HepG2 (cell line): ENCODE data around the gene GLB1L. TPM values are rescaled to one million over a fixed set of nuclear protein-coding genes. Genes with fewer than 3 reads are reported as not detected.

Experiments used
- ATAD3A ChIP-seq: sonication (generic); formaldehyde crosslinking; IDR thresholded peaks from 2 replicates; pipeline ENCODE4 v1.4.0; 2020; ENCODE audit warnings: missing genetic modification reagents
- DBP ChIP-seq: sonication (generic); formaldehyde crosslinking; IDR thresholded peaks from 2 replicates; pipeline ENCODE4 v1.4.0; 2020; ENCODE audit warnings: missing genetic modification reagents; ENCODE audit errors: not compliant biosample characterization
- EHMT2 ChIP-seq: fragments of 200-600 bp; sonication (generic); IDR thresholded peaks from 2 replicates; pipeline ENCODE4 v1.7.0; 2017; ENCODE audit warnings: antibody characterized with exemption, low read depth, low read length, borderline replicate concordance
- KDM4B ChIP-seq: sonication (generic); formaldehyde crosslinking; IDR thresholded peaks from 2 replicates; pipeline ENCODE4 v1.4.0; 2020; ENCODE audit warnings: missing genetic modification reagents
- MTERF4 ChIP-seq: sonication (generic); formaldehyde crosslinking; IDR thresholded peaks from 2 replicates; pipeline ENCODE4 v1.8.0; 2023; ENCODE audit warnings: mild to moderate bottlenecking, missing genetic modification reagents
- NFKB2 ChIP-seq: sonication (generic); formaldehyde crosslinking; IDR thresholded peaks from 2 replicates; pipeline ENCODE4 v1.4.0; 2020; ENCODE audit warnings: missing genetic modification reagents, borderline replicate concordance
- RXRB ChIP-seq: IDR thresholded peaks from 2 replicates; pipeline ENCODE4 v1.6.1; 2016; ENCODE audit warnings: borderline replicate concordance, missing genetic modification reagents, missing compliant biosample characterization
- SP140L ChIP-seq: sonication (generic); formaldehyde crosslinking; IDR thresholded peaks from 2 replicates; pipeline ENCODE4 v1.4.0; 2020; ENCODE audit warnings: missing genetic modification reagents, borderline replicate concordance
- SRSF9 ChIP-seq: fragments of 200-400 bp; formaldehyde crosslinking; IDR thresholded peaks from 2 replicates; pipeline ENCODE4 v1.6.1; 2018; ENCODE audit warnings: borderline replicate concordance, mild to moderate bottlenecking, low read depth, low read length; ENCODE audit not compliant: insufficient read depth, poor library complexity, severe bottlenecking
- ZNF253 ChIP-seq: sonication (generic); formaldehyde crosslinking; IDR thresholded peaks from 2 replicates; pipeline ENCODE4 v1.8.0; 2022; ENCODE audit warnings: mild to moderate bottlenecking, missing genetic modification reagents, borderline replicate concordance
- ZNF256 ChIP-seq: sonication (generic); formaldehyde crosslinking; conservative IDR thresholded peaks from 2 replicates; pipeline ENCODE4 v1.4.0; 2020; ENCODE audit warnings: missing genetic modification reagents
- ZNF3 ChIP-seq: IDR thresholded peaks from 2 replicates; pipeline ENCODE4 v1.7.0; 2017; ENCODE audit warnings: inconsistent platforms
- ZNF33A ChIP-seq: sonication (generic); formaldehyde crosslinking; IDR thresholded peaks from 2 replicates; pipeline ENCODE4 v1.5.1; 2020; ENCODE audit warnings: missing genetic modification reagents, mild to moderate bottlenecking, moderate library complexity, borderline replicate concordance
- ZNF34 ChIP-seq: sonication (generic); formaldehyde crosslinking; IDR thresholded peaks from 2 replicates; pipeline ENCODE4 v1.4.0; 2020; ENCODE audit warnings: mild to moderate bottlenecking, missing genetic modification reagents, borderline replicate concordance
- ZNF343 ChIP-seq: sonication (generic); formaldehyde crosslinking; IDR thresholded peaks from 2 replicates; pipeline ENCODE4 v1.4.0; 2020; ENCODE audit warnings: mild to moderate bottlenecking, missing genetic modification reagents
- ZNF615 ChIP-seq: sonication (generic); formaldehyde crosslinking; IDR thresholded peaks from 2 replicates; pipeline ENCODE4 v1.5.0; 2020; ENCODE audit warnings: mild to moderate bottlenecking, missing genetic modification reagents, borderline replicate concordance
- ZNF746 ChIP-seq: sonication (generic); formaldehyde crosslinking; IDR thresholded peaks from 2 replicates; pipeline ENCODE4 v1.8.0; 2022; ENCODE audit warnings: mild to moderate bottlenecking, missing genetic modification reagents
- ZNF878 ChIP-seq: sonication (generic); formaldehyde crosslinking; IDR thresholded peaks from 2 replicates; pipeline ENCODE4 v1.8.1; 2023; ENCODE audit warnings: mild to moderate bottlenecking, missing genetic modification reagents, moderate library complexity
- polyA plus RNA-seq, 8 experiments: library from polyadenylated mRNA; depleted of rRNA in 3 of 8; stranded (reverse) in 7 of 8; unstranded in 1 of 8; fragments of >200 nt; fragmentation: Illumina TruSeq in 4 of 8; extraction: Trizol in 4 of 8; gene quantifications; 2 replicates each; pipeline versions ENCODE4 v1.2.1 to v1.2.3, GENCODE V29; 2011 to 2016; ENCODE audit warnings: low read depth in 4 of 8, missing spikeins in 1 of 8, mixed read lengths in 1 of 8; ENCODE audit not compliant: insufficient read depth in 1 of 8
- total RNA-seq, 5 experiments: library from RNA; depleted of rRNA; stranded (reverse); fragments of >200 nt; fragmentation: Illumina TruSeq; extraction: Trizol; gene quantifications; 2 replicates each; pipeline ENCODE4 v1.2.3, GENCODE V29; 2016; ENCODE audit warnings: low read depth in 1 of 5
- TF ChIP-seq, protein P1 (sequence below): sonication (generic); formaldehyde crosslinking; IDR thresholded peaks from 2 replicates; pipeline ENCODE4 v1.4.0; 2020; ENCODE audit warnings: missing genetic modification reagents
- TF ChIP-seq, protein P2 (sequence below): sonication (generic); formaldehyde crosslinking; IDR thresholded peaks from 2 replicates; pipeline ENCODE4 v1.4.0; 2020; ENCODE audit warnings: missing genetic modification reagents, borderline replicate concordance
- TF ChIP-seq, protein P3 (sequence below): sonication (generic); formaldehyde crosslinking; IDR thresholded peaks from 2 replicates; pipeline ENCODE4 v1.5.0; 2020; ENCODE audit warnings: mild to moderate bottlenecking, missing genetic modification reagents, moderate library complexity

Gene GLB1L
- total and polyA plus RNA-seq, 2 of the 13 experiments (the other 11 are each of a cell fraction or from before 2014, with no cell fraction given) = 6.8 to 7.3 TPM

GRCh38 chr2:219228041-219228910 is 17.0 kb downstream of the GLB1L start (continued):
- TF ChIP-seq MTERF4 (CRISPR knock-in tag) (peak; percentile 56; the same call in 1 of the 2 replicates), SP140L (CRISPR knock-in tag) (0 out of 2 replicates have a peak, but pooled peaks have one; percentile 38), ZNF34 (CRISPR knock-in tag) (no peak), ZNF256 (CRISPR knock-in tag) (no peak), ATAD3A (CRISPR knock-in tag) (no peak), ZNF3 (CRISPR knock-in tag) (no peak), ZNF746 (CRISPR knock-in tag) (0 out of 2 replicates have a peak, but pooled peaks have one; percentile 24), EHMT2 (no peak), DBP (peak; percentile 13), ZNF615 (0 out of 2 replicates have a peak, but pooled peaks have one; percentile 31), RXRB (CRISPR knock-in tag) (0 out of 2 replicates have a peak, but pooled peaks have one; percentile 22), SRSF9 (no peak), ZNF253 (CRISPR knock-in tag) (no peak), ZNF33A (CRISPR knock-in tag) (no peak), KDM4B (CRISPR knock-in tag) (no peak), NFKB2 (CRISPR knock-in tag) (peak; percentile 35; the same call in 1 of the 2 replicates), ZNF343 (0 out of 2 replicates have a peak, but pooled peaks have one; percentile 11), ZNF878 (no peak)
- TF ChIP-seq, protein P1, sequence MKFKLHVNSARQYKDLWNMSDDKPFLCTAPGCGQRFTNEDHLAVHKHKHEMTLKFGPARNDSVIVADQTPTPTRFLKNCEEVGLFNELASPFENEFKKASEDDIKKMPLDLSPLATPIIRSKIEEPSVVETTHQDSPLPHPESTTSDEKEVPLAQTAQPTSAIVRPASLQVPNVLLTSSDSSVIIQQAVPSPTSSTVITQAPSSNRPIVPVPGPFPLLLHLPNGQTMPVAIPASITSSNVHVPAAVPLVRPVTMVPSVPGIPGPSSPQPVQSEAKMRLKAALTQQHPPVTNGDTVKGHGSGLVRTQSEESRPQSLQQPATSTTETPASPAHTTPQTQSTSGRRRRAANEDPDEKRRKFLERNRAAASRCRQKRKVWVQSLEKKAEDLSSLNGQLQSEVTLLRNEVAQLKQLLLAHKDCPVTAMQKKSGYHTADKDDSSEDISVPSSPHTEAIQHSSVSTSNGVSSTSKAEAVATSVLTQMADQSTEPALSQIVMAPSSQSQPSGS (CRISPR knock-in tag) = 0 out of 2 replicates have a peak, but pooled peaks have one; percentile 33
- TF ChIP-seq, protein P2, sequence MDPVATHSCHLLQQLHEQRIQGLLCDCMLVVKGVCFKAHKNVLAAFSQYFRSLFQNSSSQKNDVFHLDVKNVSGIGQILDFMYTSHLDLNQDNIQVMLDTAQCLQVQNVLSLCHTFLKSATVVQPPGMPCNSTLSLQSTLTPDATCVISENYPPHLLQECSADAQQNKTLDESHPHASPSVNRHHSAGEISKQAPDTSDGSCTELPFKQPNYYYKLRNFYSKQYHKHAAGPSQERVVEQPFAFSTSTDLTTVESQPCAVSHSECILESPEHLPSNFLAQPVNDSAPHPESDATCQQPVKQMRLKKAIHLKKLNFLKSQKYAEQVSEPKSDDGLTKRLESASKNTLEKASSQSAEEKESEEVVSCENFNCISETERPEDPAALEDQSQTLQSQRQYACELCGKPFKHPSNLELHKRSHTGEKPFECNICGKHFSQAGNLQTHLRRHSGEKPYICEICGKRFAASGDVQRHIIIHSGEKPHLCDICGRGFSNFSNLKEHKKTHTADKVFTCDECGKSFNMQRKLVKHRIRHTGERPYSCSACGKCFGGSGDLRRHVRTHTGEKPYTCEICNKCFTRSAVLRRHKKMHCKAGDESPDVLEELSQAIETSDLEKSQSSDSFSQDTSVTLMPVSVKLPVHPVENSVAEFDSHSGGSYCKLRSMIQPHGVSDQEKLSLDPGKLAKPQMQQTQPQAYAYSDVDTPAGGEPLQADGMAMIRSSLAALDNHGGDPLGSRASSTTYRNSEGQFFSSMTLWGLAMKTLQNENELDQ (CRISPR knock-in tag) = no peak
- TF ChIP-seq, protein P3, sequence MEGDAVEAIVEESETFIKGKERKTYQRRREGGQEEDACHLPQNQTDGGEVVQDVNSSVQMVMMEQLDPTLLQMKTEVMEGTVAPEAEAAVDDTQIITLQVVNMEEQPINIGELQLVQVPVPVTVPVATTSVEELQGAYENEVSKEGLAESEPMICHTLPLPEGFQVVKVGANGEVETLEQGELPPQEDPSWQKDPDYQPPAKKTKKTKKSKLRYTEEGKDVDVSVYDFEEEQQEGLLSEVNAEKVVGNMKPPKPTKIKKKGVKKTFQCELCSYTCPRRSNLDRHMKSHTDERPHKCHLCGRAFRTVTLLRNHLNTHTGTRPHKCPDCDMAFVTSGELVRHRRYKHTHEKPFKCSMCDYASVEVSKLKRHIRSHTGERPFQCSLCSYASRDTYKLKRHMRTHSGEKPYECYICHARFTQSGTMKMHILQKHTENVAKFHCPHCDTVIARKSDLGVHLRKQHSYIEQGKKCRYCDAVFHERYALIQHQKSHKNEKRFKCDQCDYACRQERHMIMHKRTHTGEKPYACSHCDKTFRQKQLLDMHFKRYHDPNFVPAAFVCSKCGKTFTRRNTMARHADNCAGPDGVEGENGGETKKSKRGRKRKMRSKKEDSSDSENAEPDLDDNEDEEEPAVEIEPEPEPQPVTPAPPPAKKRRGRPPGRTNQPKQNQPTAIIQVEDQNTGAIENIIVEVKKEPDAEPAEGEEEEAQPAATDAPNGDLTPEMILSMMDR (CRISPR knock-in tag) = no peak
